Left cardiac atrium (tissue), 4 donors: ENCODE data around the gene HS1BP3. TPM values are rescaled to one million over a fixed set of nuclear protein-coding genes. Genes with fewer than 3 reads are reported as not detected.

Source experiments
- ATAC-seq, 2 donors: fragments of 200-7000 bp; cut with Tn5 transposase; one replicate each; pipeline ENCODE4 v1.9.1; 2020; ENCODE audit warnings: mild to moderate bottlenecking in 2 of 2, moderate library complexity in 2 of 2
- DNase-seq: peaks from one replicate; pipeline ENCODE4 v3.0.0-alpha.2; 2020
- intact Hi-C, 2 donors: fragments of 100-400 bp; cut with DNase I; formaldehyde crosslinking; loops; one replicate each; pipeline versions ENCODE4 v1.14.1 to v1.15.1; 2022 to 2023
- total RNA-seq, 2 donors: library from RNA; stranded (reverse); fragmentation: NEBNext Ultra II Directional; extraction: Animal tissue kit (Norgen Biotek cat#: 25700); gene quantifications; one replicate each; pipeline ENCODE4 v1.2.1, GENCODE V29; 2021
- donor health status: DM: no; HTN: yes; CAD: no.
- donor health status: DM: no; HTN: yes; CAD: no; lungs with severe emphysema.
- donor health status: DM: yes; HTN: yes; CAD: no.
- donor health status: Dilated cardiomyopathy.

Gene HS1BP3
- total RNA-seq, 2 donors from 2014 or later = 19.8 to 21.4 TPM

DNA sequence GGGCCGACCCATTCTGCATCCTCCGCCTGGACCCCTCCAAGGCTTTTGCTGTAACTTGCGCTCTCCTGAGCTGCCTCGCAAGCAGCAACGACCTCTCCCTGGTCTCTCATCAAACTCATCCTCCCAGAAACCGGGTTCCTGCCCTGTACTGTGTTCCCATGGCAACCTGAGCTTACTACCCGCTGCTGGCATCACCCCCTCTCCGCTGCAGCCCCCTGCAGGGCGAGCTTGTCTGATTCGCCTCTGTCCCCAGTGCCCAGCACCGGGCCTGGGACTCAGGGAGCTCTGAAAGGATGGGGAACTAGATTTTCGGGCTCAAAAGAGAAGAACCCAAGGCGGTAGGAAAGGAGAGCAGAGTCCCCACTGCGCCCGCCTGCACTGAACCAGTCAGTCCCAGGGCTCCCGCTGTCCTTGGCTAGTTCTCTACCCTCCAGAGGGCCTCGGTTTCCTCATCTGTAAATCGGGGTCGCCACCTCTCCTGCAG is 463 bp downstream of the HS1BP3 start:
- intact Hi-C loops = no loop called here
- peak; percentile 8 to 24 for ATAC-seq
- no peak for DNase-seq

DNA sequence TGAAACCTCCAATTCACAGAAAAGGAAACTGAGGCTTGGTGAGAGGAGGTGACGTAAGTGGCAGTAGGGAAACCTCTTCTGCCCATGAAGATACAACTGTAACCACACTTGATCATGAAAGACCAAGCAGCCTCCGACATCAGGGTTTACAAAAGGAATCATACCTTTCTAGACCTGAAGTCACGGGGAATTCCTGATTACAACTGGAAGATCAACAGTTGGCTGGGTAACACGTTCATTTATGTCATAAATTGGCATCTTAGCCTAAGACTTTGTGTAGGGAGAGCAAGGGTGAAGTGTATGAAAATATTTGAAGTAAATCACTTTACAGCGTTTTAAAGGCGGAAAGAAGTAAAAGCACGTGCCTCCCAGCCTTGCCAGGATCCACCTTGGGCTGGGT is 922 bp downstream of the HS1BP3 start:
- intact Hi-C loops = no loop called here
- ATAC-seq = no peak
- DNase-seq = no peak

DNA sequence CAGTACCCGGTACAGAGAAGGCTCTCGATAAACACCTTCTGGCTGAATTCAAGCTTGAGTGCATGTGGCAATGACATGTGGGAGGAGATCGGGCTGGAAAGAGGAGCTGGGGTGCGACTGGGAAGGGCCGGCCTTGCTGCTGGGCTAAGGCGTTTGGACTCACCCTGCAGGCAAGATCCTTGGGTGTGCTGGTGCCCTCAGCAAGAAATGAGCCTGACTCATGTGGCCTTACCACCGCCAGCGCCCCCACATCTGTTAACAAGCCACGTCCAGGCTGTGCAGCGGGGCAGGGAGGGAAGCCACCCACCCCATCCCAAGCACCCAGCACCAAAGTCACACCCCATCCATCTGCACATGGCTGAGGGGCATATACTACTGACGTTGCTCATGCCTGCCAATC is 1.3 kb downstream of the HS1BP3 start:
- intact Hi-C loops = no loop called here
- no peak for ATAC-seq
- DNase-seq = no peak

DNA sequence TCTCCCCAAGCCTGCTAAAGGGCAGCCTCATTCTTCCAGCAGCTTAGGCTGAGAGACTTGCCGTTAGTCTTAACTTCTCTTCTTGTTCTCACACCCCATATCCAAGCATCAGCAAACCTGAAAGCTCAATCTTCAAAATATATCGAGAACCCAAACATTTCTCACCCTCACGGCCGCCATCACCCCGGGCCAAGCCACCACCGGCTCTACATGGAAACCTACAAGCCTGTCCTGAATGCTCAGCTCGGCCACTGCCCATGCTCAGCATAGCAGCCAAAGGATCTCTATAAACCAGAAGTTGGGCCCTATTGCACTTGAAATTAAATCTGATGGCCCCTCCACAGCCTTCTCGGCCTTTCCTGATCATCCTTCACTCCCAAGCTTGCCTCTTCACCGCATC is 2.1 kb downstream of the HS1BP3 start:
- no peak for ATAC-seq
- intact Hi-C loops = no loop called here
- no peak for DNase-seq

DNA sequence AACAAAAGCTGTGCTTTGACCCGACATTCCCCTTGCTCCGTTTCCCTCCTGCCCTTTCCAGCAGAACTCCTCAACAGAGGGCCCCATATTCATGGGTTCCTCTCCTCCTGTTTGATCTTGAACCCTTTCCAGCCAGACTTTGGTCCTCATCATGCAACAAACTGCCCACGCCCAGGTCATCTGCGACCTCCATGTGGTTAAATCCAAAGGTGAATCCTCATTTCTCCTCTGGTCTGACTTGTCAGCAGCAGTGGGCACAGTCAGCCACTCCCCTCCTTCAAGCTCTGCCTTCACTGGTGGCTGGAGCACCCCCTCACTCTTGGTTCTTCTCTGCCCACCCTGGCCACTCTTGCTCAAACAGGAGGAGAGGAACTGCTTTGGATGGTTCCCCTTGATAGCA is 2.7 kb downstream of the HS1BP3 start:
- intact Hi-C loops = no loop called here
- no peak for ATAC-seq
- DNase-seq = no peak

DNA sequence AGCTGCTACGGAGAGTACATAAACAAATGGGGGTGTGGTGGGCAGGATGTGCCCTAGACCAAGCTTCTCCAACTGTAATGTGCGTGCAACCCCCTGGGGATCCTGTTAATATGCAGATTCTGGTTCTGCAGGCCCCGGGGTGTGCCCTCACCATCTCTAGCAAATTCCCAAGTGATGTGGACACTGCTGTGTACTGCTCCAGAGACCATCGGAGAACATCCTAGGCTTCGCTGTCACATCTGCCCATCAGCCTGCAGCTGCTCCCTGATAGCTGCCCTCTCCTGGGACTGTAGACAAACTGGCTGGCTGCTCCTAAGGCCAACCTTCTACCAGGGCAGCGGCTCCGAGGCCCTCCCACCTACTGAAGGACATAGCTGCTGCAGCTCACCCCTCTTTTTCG is 3.2 kb downstream of the HS1BP3 start:
- DNase-seq (no peak), ATAC-seq (no peak)
- intact Hi-C loops = no loop called here

DNA sequence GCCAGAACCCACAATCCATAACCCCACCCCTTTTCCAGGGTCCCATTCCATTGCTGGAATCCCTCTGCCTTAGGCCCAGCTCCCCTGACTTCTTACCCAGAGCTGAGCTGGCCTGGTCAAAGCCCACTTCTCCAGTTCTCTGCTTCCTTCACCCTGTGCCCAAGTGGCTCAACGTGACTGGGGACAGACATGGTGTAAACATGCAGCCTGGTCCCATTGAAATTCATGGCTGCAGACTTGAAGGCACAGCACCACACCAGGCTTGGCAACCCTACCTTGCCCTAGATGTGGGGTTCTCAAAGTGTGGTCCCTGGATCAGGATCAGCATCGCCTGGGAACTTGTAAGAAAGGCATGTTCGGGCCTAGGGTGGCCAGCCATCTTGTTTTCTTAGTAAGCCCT is 3.7 kb downstream of the HS1BP3 start:
- ATAC-seq (no peak), DNase-seq (no peak)
- intact Hi-C loops = no loop called here

DNA sequence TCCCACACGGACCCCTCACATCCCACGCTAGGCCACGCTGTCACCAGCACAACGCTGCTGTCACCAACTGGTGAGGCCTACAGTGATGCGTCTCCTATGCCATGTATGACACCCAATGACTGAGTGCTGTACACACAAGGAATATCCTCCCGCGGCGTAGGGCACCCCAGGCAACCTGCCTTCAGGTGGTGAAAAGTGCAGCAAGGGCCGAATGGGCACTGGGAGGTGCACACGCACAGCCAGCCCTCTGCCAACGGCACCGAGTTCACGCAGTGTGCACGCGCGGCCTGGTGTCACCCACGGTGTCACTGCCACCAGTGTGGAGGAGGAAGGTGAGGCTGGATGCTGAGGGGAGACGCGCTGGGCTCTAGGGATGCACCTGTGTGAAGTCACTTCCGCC is 4.5 kb downstream of the HS1BP3 start:
- DNase-seq = no peak
- intact Hi-C loops = no loop called here
- no peak for ATAC-seq

DNA sequence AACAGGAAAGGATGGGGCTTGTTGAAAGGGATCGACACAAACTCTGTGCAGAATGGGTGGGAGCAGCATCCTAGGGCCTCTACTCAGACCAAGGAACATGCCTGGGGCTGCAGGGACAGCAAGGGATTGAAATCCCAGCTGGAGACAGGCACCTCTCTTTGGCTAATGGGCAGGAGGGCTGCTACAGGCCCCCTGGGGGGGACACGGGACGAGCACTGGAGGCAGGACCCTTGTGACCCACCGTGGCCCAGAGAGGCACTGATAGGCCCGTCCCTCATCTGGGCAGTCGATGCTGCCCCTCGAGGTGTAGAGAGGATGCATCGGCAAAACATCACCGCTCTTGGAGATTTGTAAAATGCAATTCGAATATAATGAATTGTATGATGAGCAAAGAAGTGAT is 5.1 kb downstream of the HS1BP3 start:
- DNase-seq (no peak), ATAC-seq (no peak)
- intact Hi-C loops = no loop called here

DNA sequence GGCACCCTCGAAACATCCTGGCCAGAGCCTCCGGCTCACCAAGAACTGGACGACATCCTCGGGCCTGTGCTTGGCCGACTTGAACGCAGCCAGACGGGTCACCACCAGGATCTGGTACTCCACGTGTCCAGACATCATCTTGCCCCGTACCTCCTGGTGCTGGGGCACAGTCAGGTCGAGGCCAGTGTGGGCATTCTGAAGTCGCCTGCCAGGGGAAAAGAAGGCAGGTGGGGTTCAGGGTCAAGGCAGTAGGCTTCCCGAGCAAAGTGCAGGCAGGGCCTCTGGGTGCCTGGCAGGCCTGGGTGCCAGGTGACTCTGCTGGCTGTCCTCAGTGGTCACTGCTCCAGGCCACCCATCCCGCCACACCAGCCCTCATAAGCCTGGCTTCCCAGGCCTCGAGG is 5.6 kb downstream of the HS1BP3 start:
- ATAC-seq = no peak
- no peak for DNase-seq
- intact Hi-C loops = no loop called here

DNA sequence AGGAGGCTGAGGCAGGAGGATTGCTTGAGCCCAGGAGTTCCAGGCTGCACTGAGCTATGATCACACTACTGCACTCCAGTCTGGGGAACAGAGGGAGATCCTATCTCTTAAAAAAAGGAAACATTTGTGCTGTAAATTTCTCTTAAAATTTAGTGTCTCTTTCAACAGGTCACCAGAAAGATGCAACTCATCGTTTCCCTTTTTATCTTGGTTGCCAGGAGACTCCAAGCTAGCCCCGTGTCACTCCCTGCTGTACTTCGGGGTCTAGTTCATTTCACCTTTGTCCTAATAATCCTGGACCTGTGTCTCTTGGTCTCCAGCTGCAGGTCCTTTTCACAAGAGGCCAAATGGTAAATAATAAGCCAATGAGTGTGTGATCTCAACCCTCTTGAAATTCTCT is 7.1 kb downstream of the HS1BP3 start:
- no peak for DNase-seq
- intact Hi-C loops = loop anchor here in 1 of 2 donors (5.0 kb wide), 1 partner anchor 197 kb away; the partner anchor contains the start of gene RHOB
- ATAC-seq = no peak

DNA sequence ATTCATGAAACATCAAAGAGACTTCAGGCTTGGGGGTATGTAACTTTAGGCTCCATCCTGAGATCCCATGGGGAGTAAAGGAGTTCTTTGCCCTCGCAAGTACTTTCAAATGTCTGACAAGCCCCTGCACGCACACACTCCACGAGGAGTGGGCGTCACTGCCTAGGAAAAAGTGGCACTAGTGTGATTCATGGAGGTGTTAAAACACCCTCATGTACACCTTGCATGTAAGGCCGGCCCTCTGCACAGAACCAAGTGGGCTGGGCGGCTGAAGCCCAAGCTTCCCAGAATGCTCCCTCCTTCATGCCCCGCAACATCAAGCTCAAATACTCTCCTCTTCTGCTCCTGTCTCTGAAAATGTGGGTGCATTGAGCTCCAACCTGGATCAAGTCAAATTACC is 7.8 kb downstream of the HS1BP3 start:
- ATAC-seq (no peak), DNase-seq (no peak)
- intact Hi-C loops = loop anchor here in 1 of 2 donors (5.0 kb wide), 1 partner anchor 196 kb away; the partner anchor contains the start of gene RHOB

DNA sequence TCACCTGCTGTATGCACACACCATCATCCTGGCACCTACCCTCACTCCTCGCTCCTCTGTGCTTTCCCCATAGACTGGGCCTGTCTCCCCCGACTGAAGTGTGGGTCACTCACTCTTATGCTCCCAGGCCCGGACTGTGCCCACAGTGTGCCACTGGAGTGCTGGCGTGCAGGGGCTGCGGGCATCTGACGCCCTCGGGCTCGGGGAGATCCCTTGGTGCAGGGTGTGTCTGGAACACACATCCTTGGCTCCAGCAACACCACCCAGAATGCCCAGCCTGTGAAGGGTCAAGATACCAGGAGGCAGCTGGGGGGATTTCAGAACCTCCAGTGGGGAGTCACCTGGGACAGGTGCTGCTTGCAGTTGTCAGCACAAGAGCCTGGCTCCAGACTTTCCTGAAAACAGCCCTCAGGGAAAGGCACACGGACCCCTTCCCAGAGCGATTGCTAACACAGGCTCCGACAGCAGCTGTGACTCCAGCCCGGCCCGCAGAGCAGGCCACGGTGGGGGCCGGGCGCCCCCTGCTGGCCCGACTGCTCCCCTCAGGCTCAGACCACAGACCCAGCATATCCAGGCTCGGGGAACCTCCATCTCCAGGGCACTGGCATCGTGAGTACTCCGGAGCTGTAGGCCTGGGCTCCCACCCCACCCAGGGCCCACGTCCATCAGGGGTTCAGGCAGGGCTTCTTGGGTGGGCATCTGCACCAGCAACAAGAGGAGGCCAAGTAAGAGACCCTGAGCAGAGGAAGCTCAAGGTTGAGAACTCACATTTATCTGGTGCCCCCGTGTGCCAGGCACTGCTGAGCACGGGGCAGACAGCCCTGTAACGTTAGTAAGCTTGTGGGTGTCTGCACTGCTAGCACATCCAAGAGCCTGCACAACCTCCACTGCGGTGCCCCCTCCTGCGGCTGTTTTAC is 8.6 kb downstream of the HS1BP3 start:
- DNase-seq (peak; percentile 86), ATAC-seq (peak; percentile 87 to 94)
- intact Hi-C loops = loop anchor here in 1 of 2 donors (5.0 kb wide), 1 partner anchor 195 kb away; the partner anchor contains the start of gene RHOB

DNA sequence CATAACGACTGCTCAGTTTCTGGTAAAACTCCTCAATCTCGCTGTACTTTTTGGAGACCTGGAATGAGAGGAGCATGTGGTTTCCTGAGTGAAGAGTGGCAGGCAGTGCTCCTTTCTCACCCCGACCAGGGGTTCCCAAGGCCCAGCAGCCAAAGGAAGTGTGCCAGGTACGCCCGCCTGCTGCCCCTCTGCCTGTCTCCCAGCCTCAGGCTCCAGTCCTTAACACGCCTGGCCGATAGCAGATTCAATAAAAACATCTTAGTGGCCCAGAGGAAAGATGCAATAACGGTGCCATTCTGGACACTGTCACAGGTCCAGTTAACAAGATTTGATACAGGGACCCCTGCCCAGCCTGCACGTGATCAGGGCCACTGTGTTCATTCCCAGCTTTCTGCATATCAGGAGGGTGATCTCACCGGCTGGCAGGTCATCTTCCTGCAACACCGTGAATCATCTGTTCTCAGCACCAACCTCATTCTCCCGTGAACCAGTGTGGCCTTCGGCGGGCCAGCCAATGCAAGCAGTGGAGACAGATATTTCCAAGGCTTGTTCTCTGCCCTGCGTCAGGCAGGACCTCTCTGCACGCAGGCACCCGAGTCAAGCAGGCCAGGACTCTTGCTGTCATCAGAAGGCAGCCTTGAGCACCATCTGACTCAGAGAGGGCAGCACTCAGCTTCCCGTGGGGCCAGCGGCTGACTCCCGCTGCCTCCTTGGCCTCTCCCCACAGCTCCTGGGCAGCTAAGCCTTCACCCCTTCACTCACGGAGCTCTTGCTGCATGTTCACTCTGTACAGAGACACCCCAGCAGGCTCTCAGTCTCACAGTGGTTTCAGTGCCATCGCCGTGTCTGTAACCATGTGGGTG is 9.5 kb downstream of the HS1BP3 start:
- intact Hi-C loops = loop anchor here in 1 of 2 donors (5.0 kb wide), 1 partner anchor 194 kb away; the partner anchor contains the start of gene RHOB
- DNase-seq (peak; percentile 67), ATAC-seq (peak; percentile 6 to 44)

DNA sequence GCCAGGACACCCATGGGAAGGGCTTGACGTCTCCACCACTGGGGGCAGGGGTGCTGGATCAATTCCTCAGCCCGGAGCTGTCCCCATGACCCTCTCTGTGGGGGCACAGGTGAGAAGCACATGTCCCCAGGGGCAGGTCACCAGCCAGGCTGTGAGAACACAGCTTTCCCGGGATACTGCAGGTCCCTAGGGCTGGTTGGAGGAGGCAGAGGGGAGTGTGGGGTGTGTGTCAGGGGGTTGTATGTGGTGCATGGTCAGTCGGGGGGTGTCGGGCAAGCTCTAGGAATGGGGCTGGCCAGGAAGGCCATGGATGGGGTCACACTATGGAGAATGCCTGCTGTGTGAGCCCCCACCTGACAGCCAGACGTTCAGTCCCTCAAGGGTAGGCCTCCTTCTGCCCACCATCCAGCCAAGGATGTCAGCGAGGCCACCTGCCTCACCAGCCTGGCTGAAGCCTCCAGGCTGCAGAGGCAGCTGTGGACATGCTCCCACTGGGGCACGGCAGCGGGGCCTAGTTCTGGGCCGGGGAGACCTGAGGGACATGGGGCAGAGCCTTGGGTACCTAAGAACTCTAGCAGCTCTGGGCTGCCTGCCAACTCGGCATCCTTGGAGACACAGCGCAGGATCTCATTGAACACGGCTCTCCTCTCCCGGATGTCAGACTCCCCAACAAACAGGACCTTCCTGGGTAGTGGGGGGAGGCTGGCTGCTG is 10.3 kb downstream of the HS1BP3 start:
- intact Hi-C loops = loop anchor here in 1 of 2 donors (5.0 kb wide), 1 partner anchor 193 kb away; the partner anchor contains the start of gene RHOB
- DNase-seq (no peak), ATAC-seq (no peak)

DNA sequence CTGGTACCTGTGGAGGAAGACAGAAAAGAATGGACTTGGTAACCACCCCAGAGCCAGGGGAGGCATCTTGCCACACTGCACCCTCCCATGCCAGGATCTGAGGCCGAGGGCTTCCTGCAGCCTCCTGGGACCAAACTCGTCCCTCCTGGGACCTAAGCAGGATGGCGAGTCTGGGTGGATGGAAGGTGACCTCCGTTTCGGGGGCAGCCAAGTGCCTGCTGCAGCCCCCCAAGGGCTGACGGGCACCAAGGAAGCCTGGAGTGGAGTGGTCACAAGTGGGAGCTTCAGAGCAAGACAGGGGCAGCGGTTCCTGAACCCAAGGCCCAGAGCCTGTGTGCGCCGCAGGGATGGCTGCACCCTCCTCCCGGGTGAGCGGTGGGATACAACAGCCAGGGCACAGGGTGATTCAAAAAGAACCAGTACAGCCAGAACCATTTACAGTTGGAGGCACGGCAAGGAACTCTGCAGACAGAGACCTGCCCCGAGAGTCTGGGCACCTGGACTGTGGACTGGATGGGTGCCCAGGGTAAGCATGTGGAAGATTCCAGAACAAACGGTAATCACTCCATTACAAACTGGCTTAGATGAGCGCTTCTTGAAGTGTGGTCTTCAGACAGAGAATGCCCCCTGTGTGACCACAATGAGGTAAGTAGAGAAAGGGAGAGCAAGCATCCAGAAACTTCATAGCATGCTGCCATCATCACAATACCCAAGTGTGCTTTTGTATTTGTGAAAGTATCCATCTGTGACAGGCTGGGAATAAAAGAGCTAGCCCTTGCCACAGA is 12.1 kb downstream of the HS1BP3 start:
- DNase-seq = no peak
- ATAC-seq = no peak
- intact Hi-C loops = no loop called here

DNA sequence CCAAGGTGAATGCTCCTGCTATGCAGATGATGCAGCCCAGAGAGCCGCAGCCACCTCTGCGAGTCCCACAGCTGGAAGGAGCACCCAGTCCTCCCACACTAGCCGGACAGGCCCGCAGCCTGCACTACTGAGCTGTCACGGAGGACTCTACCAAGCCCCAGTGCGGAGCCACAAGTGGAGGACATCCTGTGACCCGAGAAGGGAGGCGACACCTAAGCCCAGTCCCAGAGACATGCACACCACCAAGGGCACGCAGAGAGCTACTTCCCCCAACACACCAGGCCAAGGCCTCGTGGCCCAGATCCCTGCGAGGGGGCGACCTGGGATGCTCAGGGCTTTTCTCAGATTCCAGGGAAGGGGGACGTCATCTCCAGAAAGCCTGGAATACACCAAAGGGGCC is 12.9 kb downstream of the HS1BP3 start:
- ATAC-seq = no peak
- DNase-seq = no peak
- intact Hi-C loops = no loop called here

DNA sequence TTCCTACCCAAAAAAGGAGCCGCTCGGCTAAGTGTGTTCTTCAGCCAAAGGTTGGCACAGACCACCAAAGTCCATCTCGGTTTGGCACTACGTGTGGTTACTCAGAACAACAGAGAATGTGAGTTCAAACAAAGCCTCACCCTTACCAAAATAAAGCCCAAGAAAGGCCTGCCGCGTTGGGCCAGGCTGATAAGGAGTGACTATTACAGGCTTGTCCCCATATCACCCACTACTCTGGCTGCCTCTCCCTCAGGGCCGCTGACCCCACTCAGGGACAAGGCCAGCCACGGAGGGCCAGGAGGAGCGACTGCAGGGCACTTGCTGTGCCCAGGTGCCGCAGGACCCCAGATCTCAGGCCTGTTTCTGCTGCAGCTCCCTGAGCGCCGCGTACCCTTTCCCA is 13.8 kb downstream of the HS1BP3 start:
- ATAC-seq (peak; percentile 42 to 65), DNase-seq (peak; percentile 73)
- intact Hi-C loops = no loop called here
